ENCODE measurements around the gene SCAP. TPM values are rescaled to one million over a fixed set of nuclear protein-coding genes. Genes with fewer than 3 reads are reported as not detected.

Gene SCAP
- total RNA-seq, 2 donors from 2014 or later: 103 to 105 TPM

GRCh38 chr3:47367631-47368030 lies 108.1 kb downstream of the SCAP start:
- H3K36me3 Mint-ChIP-seq (ENCODE audit: low read depth): no peaks in the 10 kb centered on the region
- H3K27ac Mint-ChIP-seq: no peak overlapping the region
- no peaks in the 10 kb centered on the region for H3K9me3 Mint-ChIP-seq
- 95 to 97% methylated on average over 4 to 7 of the region's 7 CpGs for WGBS, 2 experiments (ENCODE audit: insufficient coverage in 1 of 2, insufficient read length in 1 of 2)
- Histone ChIP-seq H3K4me3 (ENCODE audit: low read length) (no peak overlapping the region), H3K9me3 (ENCODE audit: control insufficient read depth, low read length) (no peaks in the 10 kb centered on the region), H3K27me3 (ENCODE audit: control insufficient read depth, insufficient read depth, low read length, poor library complexity, severe bottlenecking) (no peaks in the 10 kb centered on the region), H3K4me1 (ENCODE audit: control insufficient read depth, insufficient read depth, low read length) (no peaks in the 10 kb centered on the region), H3K36me3 (ENCODE audit: control insufficient read depth, insufficient read depth, low read length) (no peaks in the 10 kb centered on the region), H3K9ac (ENCODE audit: extremely low read depth, low read length, poor library complexity, severe bottlenecking) (no peak overlapping the region), H3K27ac (ENCODE audit: low read depth, low read length) (no peak overlapping the region)
- no peaks in the 10 kb centered on the region for H3K4me1 Mint-ChIP-seq
- H3K4me3 Mint-ChIP-seq: no peak overlapping the region
- no peak for DNase-seq
- peaks cover 2% of the 10 kb centered on the region for H3K27me3 Mint-ChIP-seq (ENCODE audit: insufficient read depth)
- TF ChIP-seq CTCF (conservative IDR thresholded peaks at IDR 0.05): no peak

- Histone ChIP-seq H3K4me3 (ENCODE audit: low read length) (no peak overlapping the region), H3K27ac (ENCODE audit: low read depth, low read length) (no peak overlapping the region), H3K9ac (ENCODE audit: extremely low read depth, low read length, poor library complexity, severe bottlenecking) (no peak overlapping the region), H3K4me1 (ENCODE audit: control insufficient read depth, insufficient read depth, low read length) (no peaks in the 10 kb centered on the region), H3K36me3 (ENCODE audit: control insufficient read depth, insufficient read depth, low read length) (no peaks in the 10 kb centered on the region), H3K27me3 (ENCODE audit: control insufficient read depth, insufficient read depth, low read length, poor library complexity, severe bottlenecking) (no peaks in the 10 kb centered on the region), H3K9me3 (ENCODE audit: control insufficient read depth, low read length) (no peaks in the 10 kb centered on the region)
- 90 to 100% methylated on average over 2 of the region's 2 CpGs for WGBS, 2 experiments (ENCODE audit: insufficient coverage in 1 of 2, insufficient read length in 1 of 2)
- no peak for TF ChIP-seq CTCF (conservative IDR thresholded peaks at IDR 0.05)
- H3K9me3 Mint-ChIP-seq: no peaks in the 10 kb centered on the region
- H3K27me3 Mint-ChIP-seq (ENCODE audit: insufficient read depth): no peaks in the 10 kb centered on the region
- no peak for DNase-seq
- no peak overlapping the region for H3K4me3 Mint-ChIP-seq
- no peak overlapping the region for H3K27ac Mint-ChIP-seq
- no peaks in the 10 kb centered on the region for H3K4me1 Mint-ChIP-seq
- no peaks in the 10 kb centered on the region for H3K36me3 Mint-ChIP-seq (ENCODE audit: low read depth)
These were observed 108.9 kb downstream of the SCAP start for GRCh38 chr3:47366833-47367232.

- Mint-ChIP-seq H3K36me3 (ENCODE audit: low read depth) (no peaks in the 10 kb centered on the region), H3K27me3 (ENCODE audit: insufficient read depth) (no peaks in the 10 kb centered on the region), H3K9me3 (peaks cover 1% of the 10 kb centered on the region), H3K4me1 (no peaks in the 10 kb centered on the region), H3K27ac (no peak overlapping the region), H3K4me3 (no peak overlapping the region)
- WGBS, 2 experiments (ENCODE audit: insufficient coverage in 1 of 2, insufficient read length in 1 of 2): 86 to 95% methylated on average over 7 to 11 of the region's 11 CpGs
- H3K9ac ChIP-seq (ENCODE audit: extremely low read depth, low read length, poor library complexity, severe bottlenecking): no peak overlapping the region
- DNase-seq: no peak
- no peak for TF ChIP-seq CTCF (conservative IDR thresholded peaks at IDR 0.05)
- no peaks in the 10 kb centered on the region for H3K9me3 ChIP-seq (ENCODE audit: control insufficient read depth, low read length)
- H3K36me3 ChIP-seq (ENCODE audit: control insufficient read depth, insufficient read depth, low read length): no peaks in the 10 kb centered on the region
- no peaks in the 10 kb centered on the region for H3K4me1 ChIP-seq (ENCODE audit: control insufficient read depth, insufficient read depth, low read length)
- no peak overlapping the region for H3K27ac ChIP-seq (ENCODE audit: low read depth, low read length)
- H3K4me3 ChIP-seq (ENCODE audit: low read length): no peak overlapping the region
- H3K27me3 ChIP-seq (ENCODE audit: control insufficient read depth, insufficient read depth, low read length, poor library complexity, severe bottlenecking): no peaks in the 10 kb centered on the region
These were observed 110.3 kb downstream of the SCAP start for GRCh38 chr3:47365213-47366153.

Other genes with a start within 250 kb of the SCAP start
- gene KIF9, start 193.1 kb downstream of the SCAP start, total RNA-seq: 1 to 10 TPM; 9.9 TPM
- 10 to 100 TPM; 20.7 to 28.3 TPM for gene KLHL18, start 193.0 kb downstream of the SCAP start, total RNA-seq
- gene PTPN23, start 94.9 kb downstream of the SCAP start, total RNA-seq: 10 to 100 TPM; 44.2 to 54.1 TPM
- 10 to 100 TPM; 43.8 to 56.8 TPM for gene ELP6, start 37.8 kb upstream of the SCAP start, total RNA-seq
- gene CSPG5, start 102.9 kb upstream of the SCAP start, total RNA-seq: under 1 TPM; 0.53 to 0.70 TPM

Measured in endodermal cell (in vitro differentiated cells).